ENCODE results near the gene ASS1.
A peak's percentile ranks its signal among the peaks of the same experiment; 100 is the strongest.

DNA sequence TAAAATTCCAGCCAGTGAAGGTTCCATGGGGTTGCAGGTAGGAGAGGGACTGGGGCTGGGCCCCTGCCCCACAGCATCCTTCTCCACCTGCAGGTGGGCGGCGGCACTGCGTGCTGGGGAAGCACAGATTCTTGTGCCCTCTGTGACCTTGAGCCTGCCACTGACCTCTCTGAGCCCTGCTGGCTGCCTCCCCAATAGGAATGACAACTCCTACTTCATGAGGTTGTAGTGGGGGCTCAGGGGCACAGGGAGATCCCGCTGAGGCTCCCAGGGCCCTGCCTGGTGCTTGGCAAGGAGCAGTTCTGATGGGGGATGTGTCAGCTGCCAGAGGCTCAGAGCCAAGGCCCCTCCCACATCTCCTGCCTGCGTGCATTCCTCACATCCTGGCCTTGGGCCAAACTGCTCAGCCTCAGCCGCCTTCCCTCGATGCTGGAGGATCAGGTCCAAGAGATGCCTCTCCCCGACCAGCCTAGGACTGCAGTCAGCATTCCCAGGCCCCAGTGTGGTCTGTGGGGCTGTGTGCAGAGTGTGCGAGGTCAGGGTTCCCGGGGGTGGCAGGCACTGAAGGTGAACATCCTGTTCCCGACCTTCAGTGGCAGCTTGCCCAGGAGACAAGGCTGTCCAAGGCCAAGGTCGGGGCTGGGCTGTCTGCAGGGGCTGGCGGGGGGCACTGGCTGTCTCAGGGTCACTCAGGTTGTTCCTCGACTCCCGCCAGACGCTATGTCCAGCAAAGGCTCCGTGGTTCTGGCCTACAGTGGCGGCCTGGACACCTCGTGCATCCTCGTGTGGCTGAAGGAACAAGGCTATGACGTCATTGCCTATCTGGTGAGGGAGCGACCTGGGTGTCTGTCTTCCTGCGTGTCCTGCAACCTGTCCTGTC lies 7.0 kb downstream of the ASS1 start:
- TF ChIP-seq, protein P1, sequence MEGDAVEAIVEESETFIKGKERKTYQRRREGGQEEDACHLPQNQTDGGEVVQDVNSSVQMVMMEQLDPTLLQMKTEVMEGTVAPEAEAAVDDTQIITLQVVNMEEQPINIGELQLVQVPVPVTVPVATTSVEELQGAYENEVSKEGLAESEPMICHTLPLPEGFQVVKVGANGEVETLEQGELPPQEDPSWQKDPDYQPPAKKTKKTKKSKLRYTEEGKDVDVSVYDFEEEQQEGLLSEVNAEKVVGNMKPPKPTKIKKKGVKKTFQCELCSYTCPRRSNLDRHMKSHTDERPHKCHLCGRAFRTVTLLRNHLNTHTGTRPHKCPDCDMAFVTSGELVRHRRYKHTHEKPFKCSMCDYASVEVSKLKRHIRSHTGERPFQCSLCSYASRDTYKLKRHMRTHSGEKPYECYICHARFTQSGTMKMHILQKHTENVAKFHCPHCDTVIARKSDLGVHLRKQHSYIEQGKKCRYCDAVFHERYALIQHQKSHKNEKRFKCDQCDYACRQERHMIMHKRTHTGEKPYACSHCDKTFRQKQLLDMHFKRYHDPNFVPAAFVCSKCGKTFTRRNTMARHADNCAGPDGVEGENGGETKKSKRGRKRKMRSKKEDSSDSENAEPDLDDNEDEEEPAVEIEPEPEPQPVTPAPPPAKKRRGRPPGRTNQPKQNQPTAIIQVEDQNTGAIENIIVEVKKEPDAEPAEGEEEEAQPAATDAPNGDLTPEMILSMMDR (IDR thresholded peaks at IDR 0.05), result peak; percentile 46 to 59 (median 49)
- no peak for TF ChIP-seq POLR2A (IDR thresholded peaks at IDR 0.05)

Measured in testis (tissue), 2 donors.